Astrocyte (in vitro differentiated cells and primary cell): ENCODE measurements around the gene DLL1. TPM values are rescaled to one million over a fixed set of nuclear protein-coding genes. Genes with fewer than 3 reads are reported as not detected.

Experiments used
- DNase-seq: peaks from one replicate; pipeline ENCODE4 v3.0.0-alpha.2; 2010; ENCODE audit warnings: low read depth
- FAIRE-seq: peaks from 2 replicates; lab custom pipeline; 2011; peaks lifted over from hg19 to GRCh38; lab: Jason Lieb, UNC
- H2AFZ ChIP-seq: 2 replicates; pipeline ENCODE4 v1.6.0; 2012; ENCODE audit warnings: low read depth, low read length, inconsistent platforms
- H3K27ac ChIP-seq: 2 replicates; pipeline ENCODE4 v1.5.1; 2011; ENCODE audit warnings: low read depth, low read length, inconsistent platforms
- H3K27me3 ChIP-seq: 2 replicates; pipeline ENCODE4 v1.6.0; 2011; ENCODE audit warnings: low read length, inconsistent platforms; ENCODE audit not compliant: insufficient read depth
- H3K36me3 ChIP-seq: 2 replicates; pipeline ENCODE4 v1.5.1; 2011; ENCODE audit warnings: low read length, inconsistent platforms; ENCODE audit not compliant: insufficient read depth
- H3K4me1 ChIP-seq: 2 replicates; pipeline ENCODE4 v1.5.1; 2011; ENCODE audit warnings: low read length, inconsistent platforms; ENCODE audit not compliant: insufficient read depth
- H3K4me2 ChIP-seq: 2 replicates; pipeline ENCODE4 v1.6.0; 2012; ENCODE audit warnings: low read length, inconsistent platforms
- H3K4me3 ChIP-seq: 2 replicates; pipeline ENCODE4 v1.5.1; 2011; ENCODE audit warnings: low read depth, mild to moderate bottlenecking, low read length, inconsistent platforms; ENCODE audit not compliant: insufficient read depth
- H3K79me2 ChIP-seq: 2 replicates; pipeline ENCODE4 v1.6.0; 2012; ENCODE audit warnings: mild to moderate bottlenecking, low read length, inconsistent platforms; ENCODE audit not compliant: insufficient read depth
- H3K9ac ChIP-seq: 2 replicates; pipeline ENCODE4 v1.6.0; 2012; ENCODE audit warnings: mild to moderate bottlenecking, low read length, inconsistent platforms
- H3K9me3 ChIP-seq: 2 replicates; pipeline ENCODE4 v1.5.1; 2012; ENCODE audit warnings: low read depth, mild to moderate bottlenecking, low read length, inconsistent platforms; ENCODE audit not compliant: insufficient read depth
- H4K20me1 ChIP-seq: 2 replicates; pipeline ENCODE4 v1.6.0; 2012; ENCODE audit warnings: low read length, inconsistent platforms; ENCODE audit not compliant: insufficient read depth
- H3K27ac Mint-ChIP-seq: one replicate; pipeline ENCODE4 v1.8.0; 2021; ENCODE audit warnings: mild to moderate bottlenecking, mixed read lengths; ENCODE audit not compliant: unreplicated experiment
- H3K27me3 Mint-ChIP-seq: one replicate; pipeline ENCODE4 v1.8.0; 2021; ENCODE audit warnings: low read depth, mixed read lengths; ENCODE audit not compliant: unreplicated experiment
- H3K36me3 Mint-ChIP-seq: one replicate; pipeline ENCODE4 v1.8.0; 2021; ENCODE audit warnings: low read depth, mixed read lengths; ENCODE audit not compliant: unreplicated experiment
- H3K4me1 Mint-ChIP-seq: one replicate; pipeline ENCODE4 v1.8.0; 2021; ENCODE audit warnings: low read depth, mixed read lengths; ENCODE audit not compliant: unreplicated experiment
- H3K4me3 Mint-ChIP-seq: one replicate; pipeline ENCODE4 v1.8.0; 2021; ENCODE audit warnings: mild to moderate bottlenecking, moderate library complexity, mixed read lengths; ENCODE audit not compliant: unreplicated experiment
- H3K9me3 Mint-ChIP-seq: one replicate; pipeline ENCODE4 v1.8.0; 2021; ENCODE audit warnings: mild to moderate bottlenecking, mixed read lengths; ENCODE audit not compliant: unreplicated experiment
- CTCF ChIP-seq: IDR thresholded peaks from 2 replicates; pipeline ENCODE4 v1.5.1; 2011; ENCODE audit warnings: low read depth, mild to moderate bottlenecking, inconsistent platforms, low read length, moderate library complexity; ENCODE audit not compliant: insufficient read depth
- EZH2 ChIP-seq: IDR thresholded peaks from 2 replicates; pipeline ENCODE4 v1.6.1; 2012; ENCODE audit warnings: mild to moderate bottlenecking, low read length, inconsistent platforms; ENCODE audit not compliant: insufficient read depth
- total RNA-seq: library from RNA; stranded (reverse); gene quantifications from 2 replicates; pipeline ENCODE4 v1.2.1, GENCODE V29; 2021

The DLL1 gene
- total RNA-seq, 1 donor from 2014 or later = 1.6 TPM

DNA sequence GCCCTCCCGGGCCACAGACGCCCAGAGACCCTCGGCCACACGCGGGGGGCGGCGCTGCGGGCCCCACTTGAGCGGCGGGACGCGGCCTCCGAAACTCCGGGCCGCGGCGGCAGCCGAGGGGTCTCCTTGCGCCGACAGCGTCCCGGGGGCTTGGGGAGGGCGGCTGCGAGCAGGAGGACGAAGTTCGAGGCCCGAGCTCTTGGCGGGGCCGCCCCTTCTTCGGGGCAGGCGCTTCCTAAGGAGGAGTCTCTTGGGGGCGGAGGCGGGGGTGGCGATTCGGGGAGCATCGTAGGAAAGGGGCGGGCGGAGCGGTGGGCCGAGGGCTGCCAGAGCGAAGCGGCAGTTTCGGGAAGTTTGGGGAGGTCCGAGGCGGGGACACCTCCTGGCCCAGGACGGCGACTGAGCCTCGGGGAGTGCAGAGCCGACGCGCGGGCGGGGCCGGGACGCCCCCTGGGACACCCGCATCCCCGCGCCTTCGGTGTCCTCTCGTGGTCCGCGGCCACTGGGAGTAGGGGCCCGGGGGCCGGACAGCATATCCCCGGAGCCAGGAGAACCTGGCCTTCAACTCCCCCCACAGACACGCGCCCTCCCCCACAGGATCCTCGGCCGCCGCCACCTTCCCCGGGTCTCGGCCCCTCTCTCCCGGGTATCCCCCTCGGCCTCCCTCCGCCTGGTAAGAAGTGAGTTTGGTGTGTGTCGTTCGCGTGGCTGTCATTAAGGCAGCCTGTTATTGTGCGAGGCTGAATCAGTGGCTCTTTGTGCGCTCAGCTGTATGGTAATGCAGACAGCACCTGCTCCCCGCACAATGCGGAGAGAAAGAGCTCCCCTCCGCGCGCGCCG lies 613 bp upstream of the DLL1 start:
- Histone ChIP-seq H4K20me1 (peaks cover 27% of the 10 kb centered on the region), H2AFZ (peak overlapping the region; percentile 56), H3K9me3 (no peaks in the 10 kb centered on the region), H3K4me3 (peak overlapping the region; percentile 5), H3K9ac (no peak overlapping the region), H3K27me3 (peaks cover 77% of the 10 kb centered on the region), H3K27ac (no peak overlapping the region), H3K4me2 (peak overlapping the region; percentile 92), H3K79me2 (no peaks in the 10 kb centered on the region), H3K4me1 (peaks cover 12% of the 10 kb centered on the region), H3K36me3 (no peaks in the 10 kb centered on the region)
- FAIRE-seq = no peak
- H3K9me3 Mint-ChIP-seq = no peaks in the 10 kb centered on the region
- H3K4me1 Mint-ChIP-seq = peaks cover 13% of the 10 kb centered on the region
- H3K4me3 Mint-ChIP-seq = peak overlapping the region; percentile 76
- H3K36me3 Mint-ChIP-seq = peaks cover 1% of the 10 kb centered on the region
- H3K27ac Mint-ChIP-seq = peak overlapping the region; percentile 31
- no peak for DNase-seq
- TF ChIP-seq CTCF (no peak), EZH2 (peak; percentile 89)
- H3K27me3 Mint-ChIP-seq = peaks cover 59% of the 10 kb centered on the region

DNA sequence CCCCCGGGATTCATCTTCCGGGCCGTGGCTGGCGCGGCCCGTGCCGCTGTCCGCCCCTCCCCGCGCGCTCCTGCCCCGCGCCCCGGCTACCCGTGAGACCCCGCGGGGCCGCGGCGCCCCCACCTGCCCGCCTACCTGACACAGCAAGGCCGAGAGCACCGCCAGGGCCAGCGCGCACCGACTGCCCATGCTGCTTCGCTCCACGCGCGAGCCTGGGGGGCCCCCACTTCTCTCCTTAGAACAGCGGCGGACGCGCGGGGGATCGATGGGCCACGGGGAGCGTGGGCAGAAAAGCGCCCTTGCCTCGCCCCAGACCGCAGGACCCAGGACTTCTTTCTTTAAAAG lies 955 bp downstream of the DLL1 start:
- peaks cover 66% of the 10 kb centered on the region for H3K27me3 Mint-ChIP-seq
- FAIRE-seq = no peak
- H3K9ac ChIP-seq = peak overlapping the region; percentile 63

More for the DNA sequence above, 955 bp downstream of the DLL1 start:
- peak overlapping the region; percentile 82 for H2AFZ ChIP-seq
- H3K27me3 ChIP-seq = peaks cover 75% of the 10 kb centered on the region
- peaks cover 5% of the 10 kb centered on the region for H3K36me3 Mint-ChIP-seq
- H3K36me3 ChIP-seq = no peaks in the 10 kb centered on the region
- H3K9me3 ChIP-seq = no peaks in the 10 kb centered on the region
- TF ChIP-seq CTCF (no peak), EZH2 (peak; percentile 41)
- peaks cover 27% of the 10 kb centered on the region for H4K20me1 ChIP-seq
- peak overlapping the region; percentile 65 for H3K4me3 ChIP-seq
- H3K4me1 ChIP-seq = peaks cover 3% of the 10 kb centered on the region
- no peak overlapping the region for H3K27ac ChIP-seq
- no peak overlapping the region for H3K27ac Mint-ChIP-seq
- H3K4me3 Mint-ChIP-seq = peak overlapping the region; percentile 83
- DNase-seq = no peak
- H3K9me3 Mint-ChIP-seq = no peaks in the 10 kb centered on the region
- no peaks in the 10 kb centered on the region for H3K79me2 ChIP-seq
- H3K4me2 ChIP-seq = peak overlapping the region; percentile 92
- peaks cover 13% of the 10 kb centered on the region for H3K4me1 Mint-ChIP-seq
